ENCODE results near the gene USP24. TPM values are rescaled to one million over a fixed set of nuclear protein-coding genes. Genes with fewer than 3 reads are reported as not detected.

Gene USP24
- total RNA-seq, 1 donor from 2014 or later: 30.8 TPM

DNA sequence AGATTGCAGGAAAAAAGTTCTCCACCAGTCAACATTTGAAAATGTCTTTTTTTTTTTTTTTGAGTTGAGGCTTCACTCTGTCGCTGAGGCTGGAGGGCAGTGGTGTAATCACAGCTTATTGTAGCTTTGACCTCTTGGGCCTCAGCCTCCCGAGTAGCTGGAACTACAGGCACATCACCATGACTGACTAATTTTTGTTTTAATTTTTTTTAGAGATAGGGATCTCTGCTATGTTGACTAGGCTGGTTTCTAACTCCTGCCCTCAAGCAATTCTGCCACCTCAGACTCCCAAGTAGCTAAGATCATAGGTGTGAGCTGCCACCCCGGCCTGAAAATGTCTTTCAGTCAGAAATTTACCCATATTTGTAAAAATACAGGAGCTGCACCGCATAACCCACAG is 30.6 kb upstream of the USP24 start:
- no peak overlapping the region for H2AFZ ChIP-seq (ENCODE audit: low read depth, low read length)
- peaks cover 13% of the 10 kb centered on the region for H3K27me3 Mint-ChIP-seq (ENCODE audit: low read depth, unreplicated experiment)
- no peaks in the 10 kb centered on the region for H4K20me1 ChIP-seq (ENCODE audit: insufficient read depth, low read length)
- peaks cover 2% of the 10 kb centered on the region for H3K36me3 Mint-ChIP-seq (ENCODE audit: low read depth, unreplicated experiment)
- no peaks in the 10 kb centered on the region for H3K9me3 ChIP-seq (ENCODE audit: insufficient read depth, low read depth, low read length)
- peaks cover 14% of the 10 kb centered on the region for H3K4me1 Mint-ChIP-seq (ENCODE audit: low read depth, unreplicated experiment)
- no peak for FAIRE-seq
- no peaks in the 10 kb centered on the region for H3K9me3 Mint-ChIP-seq (ENCODE audit: unreplicated experiment)
- H3K27ac ChIP-seq (ENCODE audit: low read depth, low read length): no peak overlapping the region
- no peak for TF ChIP-seq EZH2 (IDR thresholded peaks at IDR 0.05; ENCODE audit: insufficient read depth, low read length)
- TF ChIP-seq, protein P1, sequence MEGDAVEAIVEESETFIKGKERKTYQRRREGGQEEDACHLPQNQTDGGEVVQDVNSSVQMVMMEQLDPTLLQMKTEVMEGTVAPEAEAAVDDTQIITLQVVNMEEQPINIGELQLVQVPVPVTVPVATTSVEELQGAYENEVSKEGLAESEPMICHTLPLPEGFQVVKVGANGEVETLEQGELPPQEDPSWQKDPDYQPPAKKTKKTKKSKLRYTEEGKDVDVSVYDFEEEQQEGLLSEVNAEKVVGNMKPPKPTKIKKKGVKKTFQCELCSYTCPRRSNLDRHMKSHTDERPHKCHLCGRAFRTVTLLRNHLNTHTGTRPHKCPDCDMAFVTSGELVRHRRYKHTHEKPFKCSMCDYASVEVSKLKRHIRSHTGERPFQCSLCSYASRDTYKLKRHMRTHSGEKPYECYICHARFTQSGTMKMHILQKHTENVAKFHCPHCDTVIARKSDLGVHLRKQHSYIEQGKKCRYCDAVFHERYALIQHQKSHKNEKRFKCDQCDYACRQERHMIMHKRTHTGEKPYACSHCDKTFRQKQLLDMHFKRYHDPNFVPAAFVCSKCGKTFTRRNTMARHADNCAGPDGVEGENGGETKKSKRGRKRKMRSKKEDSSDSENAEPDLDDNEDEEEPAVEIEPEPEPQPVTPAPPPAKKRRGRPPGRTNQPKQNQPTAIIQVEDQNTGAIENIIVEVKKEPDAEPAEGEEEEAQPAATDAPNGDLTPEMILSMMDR (IDR thresholded peaks at IDR 0.05; ENCODE audit: insufficient read depth, low read depth, low read length): no peak
- peak overlapping the region; percentile 48 for H3K27ac Mint-ChIP-seq (ENCODE audit: unreplicated experiment)
- no peak overlapping the region for H3K9ac ChIP-seq (ENCODE audit: low read length)
- H3K4me3 Mint-ChIP-seq (ENCODE audit: unreplicated experiment): no peak overlapping the region
- no peaks in the 10 kb centered on the region for H3K36me3 ChIP-seq (ENCODE audit: insufficient read depth, low read length)
- H3K4me2 ChIP-seq (ENCODE audit: low read length): no peak overlapping the region
- DNase-seq (ENCODE audit: low read depth): no peak
- no peaks in the 10 kb centered on the region for H3K27me3 ChIP-seq (ENCODE audit: insufficient read depth, low read length)
- no peak overlapping the region for H3K4me3 ChIP-seq (ENCODE audit: insufficient read depth, low read depth, low read length)
- no peaks in the 10 kb centered on the region for H3K79me2 ChIP-seq (ENCODE audit: insufficient read depth, low read length)
- no peaks in the 10 kb centered on the region for H3K4me1 ChIP-seq (ENCODE audit: insufficient read depth, low read length)

DNA sequence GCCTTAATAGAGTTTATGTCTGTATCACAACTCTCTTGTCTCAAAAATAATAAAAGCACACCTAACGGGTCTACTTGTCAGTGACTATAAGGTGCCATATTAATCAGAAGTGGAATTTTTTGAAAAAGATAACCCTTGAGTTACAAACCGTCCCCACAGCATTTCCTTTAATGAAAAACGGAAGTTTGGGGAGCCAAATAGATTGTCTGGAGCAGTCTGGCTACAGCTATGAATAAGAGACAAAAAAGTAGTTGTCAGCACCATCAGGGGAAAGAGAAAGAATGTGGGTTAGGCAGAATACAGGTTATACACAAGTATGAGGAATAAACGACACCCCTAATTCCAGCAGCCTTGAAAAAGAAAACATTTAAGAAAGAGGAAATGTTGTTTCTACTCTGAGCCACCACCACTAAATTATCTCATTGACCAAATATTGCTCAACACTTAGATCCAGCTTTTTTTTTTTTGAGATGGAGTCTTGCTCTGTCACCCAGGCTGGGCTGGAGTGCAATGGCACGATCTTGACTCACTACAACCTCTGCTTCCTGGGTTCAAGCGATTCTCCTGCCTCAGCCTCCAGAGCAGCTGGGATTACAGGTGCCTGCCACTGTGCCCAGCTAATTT is 29.4 kb upstream of the USP24 start:
- no peak overlapping the region for H3K27ac ChIP-seq (ENCODE audit: low read depth, low read length)
- Mint-ChIP-seq H3K27me3 (ENCODE audit: low read depth, unreplicated experiment) (peaks cover 8% of the 10 kb centered on the region), H3K9me3 (ENCODE audit: unreplicated experiment) (no peaks in the 10 kb centered on the region), H3K4me3 (ENCODE audit: unreplicated experiment) (no peak overlapping the region), H3K36me3 (ENCODE audit: low read depth, unreplicated experiment) (peaks cover 2% of the 10 kb centered on the region), H3K4me1 (ENCODE audit: low read depth, unreplicated experiment) (peaks cover 13% of the 10 kb centered on the region), H3K27ac (ENCODE audit: unreplicated experiment) (no peak overlapping the region)
- H3K36me3 ChIP-seq (ENCODE audit: insufficient read depth, low read length): no peaks in the 10 kb centered on the region
- no peaks in the 10 kb centered on the region for H3K9me3 ChIP-seq (ENCODE audit: insufficient read depth, low read depth, low read length)
- H3K4me1 ChIP-seq (ENCODE audit: insufficient read depth, low read length): no peaks in the 10 kb centered on the region
- no peak overlapping the region for H3K9ac ChIP-seq (ENCODE audit: low read length)
- H3K4me3 ChIP-seq (ENCODE audit: insufficient read depth, low read depth, low read length): no peak overlapping the region
- DNase-seq (ENCODE audit: low read depth) (peak; percentile 39), FAIRE-seq (no peak)
- TF ChIP-seq, protein P1 (IDR thresholded peaks at IDR 0.05; ENCODE audit: insufficient read depth, low read depth, low read length): no peak
- no peak for TF ChIP-seq EZH2 (IDR thresholded peaks at IDR 0.05; ENCODE audit: insufficient read depth, low read length)
- no peaks in the 10 kb centered on the region for H4K20me1 ChIP-seq (ENCODE audit: insufficient read depth, low read length)
- H2AFZ ChIP-seq (ENCODE audit: low read depth, low read length): no peak overlapping the region
- H3K4me2 ChIP-seq (ENCODE audit: low read length): no peak overlapping the region
- H3K79me2 ChIP-seq (ENCODE audit: insufficient read depth, low read length): no peaks in the 10 kb centered on the region
- no peaks in the 10 kb centered on the region for H3K27me3 ChIP-seq (ENCODE audit: insufficient read depth, low read length)

DNA sequence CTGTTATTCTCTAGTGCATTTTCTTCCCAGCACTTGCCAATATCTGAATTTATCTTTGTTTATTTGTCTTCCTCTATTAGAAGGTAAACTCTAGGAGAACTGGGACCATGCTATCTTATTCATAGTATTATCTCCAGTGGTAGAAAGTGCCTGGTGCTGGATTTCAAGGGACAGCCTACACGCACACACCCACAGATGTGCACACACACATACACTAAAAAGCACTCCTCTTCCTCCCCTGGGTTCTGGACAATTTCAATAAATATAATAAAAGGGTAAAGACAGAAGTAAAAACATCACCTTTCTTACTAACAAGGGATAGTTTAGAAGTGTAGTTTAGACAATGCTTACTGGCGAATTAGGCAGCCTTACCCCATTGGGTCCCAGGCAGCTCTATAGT is 28.5 kb upstream of the USP24 start:
- Mint-ChIP-seq H3K27ac (ENCODE audit: unreplicated experiment) (no peak overlapping the region), H3K27me3 (ENCODE audit: low read depth, unreplicated experiment) (peaks cover 4% of the 10 kb centered on the region), H3K36me3 (ENCODE audit: low read depth, unreplicated experiment) (peaks cover 2% of the 10 kb centered on the region), H3K4me3 (ENCODE audit: unreplicated experiment) (no peak overlapping the region), H3K9me3 (ENCODE audit: unreplicated experiment) (no peaks in the 10 kb centered on the region), H3K4me1 (ENCODE audit: low read depth, unreplicated experiment) (peaks cover 13% of the 10 kb centered on the region)
- no peaks in the 10 kb centered on the region for H3K79me2 ChIP-seq (ENCODE audit: insufficient read depth, low read length)
- no peaks in the 10 kb centered on the region for H3K36me3 ChIP-seq (ENCODE audit: insufficient read depth, low read length)
- no peaks in the 10 kb centered on the region for H3K4me1 ChIP-seq (ENCODE audit: insufficient read depth, low read length)
- H3K9ac ChIP-seq (ENCODE audit: low read length): no peak overlapping the region
- H3K4me2 ChIP-seq (ENCODE audit: low read length): no peak overlapping the region
- FAIRE-seq: no peak
- H4K20me1 ChIP-seq (ENCODE audit: insufficient read depth, low read length): no peaks in the 10 kb centered on the region
- H3K27me3 ChIP-seq (ENCODE audit: insufficient read depth, low read length): no peaks in the 10 kb centered on the region
- DNase-seq (ENCODE audit: low read depth): no peak
- TF ChIP-seq, protein P1 (IDR thresholded peaks at IDR 0.05; ENCODE audit: insufficient read depth, low read depth, low read length): no peak
- no peak for TF ChIP-seq EZH2 (IDR thresholded peaks at IDR 0.05; ENCODE audit: insufficient read depth, low read length)
- H2AFZ ChIP-seq (ENCODE audit: low read depth, low read length): no peak overlapping the region
- no peak overlapping the region for H3K4me3 ChIP-seq (ENCODE audit: insufficient read depth, low read depth, low read length)
- no peaks in the 10 kb centered on the region for H3K9me3 ChIP-seq (ENCODE audit: insufficient read depth, low read depth, low read length)
- no peak overlapping the region for H3K27ac ChIP-seq (ENCODE audit: low read depth, low read length)

Measured in astrocyte (in vitro differentiated cells and primary cell).